Pancreas (tissue), 10 donors: ENCODE measurements around the gene IFNA13. TPM values are rescaled to one million over a fixed set of nuclear protein-coding genes. Genes with fewer than 3 reads are reported as not detected.

Experiments
- ATAC-seq, 4 donors: fragments of 200-7000 bp; cut with Tn5 transposase; one replicate each; pipeline versions ENCODE4 v1.8.0 to v1.9.1; 2020; ENCODE audit warnings: mild to moderate bottlenecking in 4 of 4, moderate library complexity in 4 of 4
- DNase-seq, 6 donors: peaks; one replicate each; pipeline ENCODE4 v3.0.0-alpha.2; 2020
- FAIRE-seq: peaks from 2 replicates; lab custom pipeline; 2012; peaks lifted over from hg19 to GRCh38; lab: Jason Lieb, UNC
- H3K27ac ChIP-seq, 4 donors: fragments of 200-600 bp; sonication (generic); 1 replicate in 3 of 4; 2 replicates in 1 of 4; pipeline versions ENCODE4 v1.5.0 to v1.8.0; 2020
- H3K27me3 ChIP-seq, 4 donors: fragments of 200-600 bp; one replicate each; pipeline ENCODE4 v1.8.0; 2021
- H3K36me3 ChIP-seq, 3 donors: fragments of 200-600 bp; sonication (generic) in 1 of 3; one replicate each; pipeline versions ENCODE4 v1.5.0 to v1.8.0; 2020 to 2021
- H3K4me1 ChIP-seq, 3 donors: fragments of 200-600 bp; one replicate each; pipeline ENCODE4 v1.8.0; 2021
- H3K4me3 ChIP-seq, 4 donors: fragments of 200-600 bp; sonication (generic) in 2 of 4; one replicate each; pipeline versions ENCODE4 v1.5.0 to v1.8.0; 2020 to 2021
- H3K9me3 ChIP-seq, 4 donors: fragments of 200-600 bp; one replicate each; pipeline ENCODE4 v1.8.0; 2021
- WGBS, 2 donors: extraction: QIAGEN DNeasy Blood & Tissue Kit; methylation state at CpG; one replicate each; pipeline ENCODE4 v1.1.7; 2013; 5-methylcytosine and 5-hydroxymethylcytosine counted together
- intact Hi-C, 3 donors: fragments of 100-400 bp; cut with DNase I; formaldehyde crosslinking; loops; one replicate each; pipeline versions ENCODE4 v1.11.1 to v1.14.2; 2022
- polyA plus RNA-seq, 2 donors: library from polyadenylated mRNA; stranded (reverse); fragments of 200-250 nt; gene quantifications; one replicate each; pipeline ENCODE4 v1.2.3, GENCODE V29; 2013
- total RNA-seq, 6 donors: library from RNA; stranded (reverse); fragmentation: NEBNext Ultra II Directional in 4 of 6; extraction: Animal tissue kit (Norgen Biotek cat#: 25700) in 4 of 6; gene quantifications; one replicate each; pipeline versions ENCODE4 v1.2.1 to v1.2.4, GENCODE V29; 2021 to 2023
- TF ChIP-seq, protein P1 (sequence below), 4 donors: fragments of 200-600 bp; sonication (generic) in 3 of 4; IDR thresholded peaks; one replicate each; pipeline versions ENCODE4 v1.5.0 to v1.8.0; 2021; ENCODE audit warnings: antibody characterized with exemption in 4 of 4
- donor health status: healthy with polysubstance abuse.
- donor health status: DM: no; HTN: no; CAD: no; lungs with moderate emphysema.
- donor health status: DM: no; HTN: no; CAD: no.
- donor health status: control.
- donor health status: control.
- donor health status: Bipolar disorder and iron deficiency.
- donor health status: DM: yes; HTN: yes; CAD: no.
- donor health status: DM: no; HTN: no; CAD: no.
- donor health status: DM: no; HTN: no; CAD: no.
- donor health status: DM: yes; HTN: yes; CAD: no.

IFNA13 gene
- total and polyA plus RNA-seq, 8 donors, result 0.07 TPM; not detected in 7

DNA sequence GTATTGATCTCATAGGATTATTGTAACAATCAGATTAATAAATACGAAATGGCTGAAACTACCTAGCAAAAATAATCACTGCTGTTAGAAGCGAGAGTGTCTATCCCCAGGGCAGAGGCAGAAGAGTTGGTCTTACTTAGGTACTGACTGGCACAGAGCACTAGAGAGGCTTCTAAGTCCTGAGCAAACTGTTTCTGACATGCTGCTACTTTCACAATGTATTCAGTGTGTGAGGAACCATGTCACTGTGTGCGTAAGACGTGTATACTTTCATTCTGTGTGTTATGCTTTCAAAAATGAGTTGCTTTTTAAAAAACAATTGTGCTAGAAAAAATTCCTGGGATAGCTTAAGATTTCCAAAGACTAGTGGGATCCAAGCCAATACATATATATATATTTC is 27.1 kb downstream of the IFNA13 start:
- Histone ChIP-seq H3K9me3 (no peaks in the 10 kb centered on the region), H3K27me3 (no peaks in the 10 kb centered on the region), H3K4me3 (no peak overlapping the region), H3K27ac (no peak overlapping the region), H3K4me1 (peaks cover 0 to 3% (median 3%) of the 10 kb centered on the region in 3 donors), H3K36me3 (no peaks in the 10 kb centered on the region)
- WGBS, 2 donors, result 77 to 85% methylated on average over 4 of the region's 4 CpGs
- TF ChIP-seq, protein P1, sequence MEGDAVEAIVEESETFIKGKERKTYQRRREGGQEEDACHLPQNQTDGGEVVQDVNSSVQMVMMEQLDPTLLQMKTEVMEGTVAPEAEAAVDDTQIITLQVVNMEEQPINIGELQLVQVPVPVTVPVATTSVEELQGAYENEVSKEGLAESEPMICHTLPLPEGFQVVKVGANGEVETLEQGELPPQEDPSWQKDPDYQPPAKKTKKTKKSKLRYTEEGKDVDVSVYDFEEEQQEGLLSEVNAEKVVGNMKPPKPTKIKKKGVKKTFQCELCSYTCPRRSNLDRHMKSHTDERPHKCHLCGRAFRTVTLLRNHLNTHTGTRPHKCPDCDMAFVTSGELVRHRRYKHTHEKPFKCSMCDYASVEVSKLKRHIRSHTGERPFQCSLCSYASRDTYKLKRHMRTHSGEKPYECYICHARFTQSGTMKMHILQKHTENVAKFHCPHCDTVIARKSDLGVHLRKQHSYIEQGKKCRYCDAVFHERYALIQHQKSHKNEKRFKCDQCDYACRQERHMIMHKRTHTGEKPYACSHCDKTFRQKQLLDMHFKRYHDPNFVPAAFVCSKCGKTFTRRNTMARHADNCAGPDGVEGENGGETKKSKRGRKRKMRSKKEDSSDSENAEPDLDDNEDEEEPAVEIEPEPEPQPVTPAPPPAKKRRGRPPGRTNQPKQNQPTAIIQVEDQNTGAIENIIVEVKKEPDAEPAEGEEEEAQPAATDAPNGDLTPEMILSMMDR (IDR thresholded peaks at IDR 0.05), result no peak
- FAIRE-seq, result no peak
- intact Hi-C loops, result no loop called here
- ATAC-seq, result no peak
- DNase-seq, result no peak

DNA sequence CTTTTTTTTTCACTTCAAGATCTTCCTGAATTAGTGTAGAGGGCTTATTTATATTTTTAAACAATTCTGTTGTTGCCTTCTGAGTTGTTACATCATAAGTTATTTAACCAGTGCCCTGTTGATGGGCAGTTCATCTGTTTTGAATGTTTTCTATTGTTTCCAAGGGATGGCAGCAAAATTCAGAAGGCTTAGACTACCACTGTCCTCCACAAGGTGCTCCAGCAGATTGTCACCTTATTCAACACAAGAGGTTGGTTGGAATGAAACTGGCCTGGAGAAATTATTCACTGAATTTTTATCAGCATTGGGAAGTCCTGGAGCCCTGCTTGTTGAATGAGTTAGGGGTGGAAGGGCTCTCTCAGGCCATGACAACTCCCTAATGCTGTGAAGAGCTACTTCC is 31.4 kb downstream of the IFNA13 start:
- DNase-seq (no peak), FAIRE-seq (no peak), ATAC-seq (no peak)
- no peak overlapping the region for H3K27ac ChIP-seq
- no peaks in the 10 kb centered on the region for H3K9me3 ChIP-seq
- TF ChIP-seq, protein P1 (IDR thresholded peaks at IDR 0.05), result no peak
- H3K27me3 ChIP-seq, result no peaks in the 10 kb centered on the region
- H3K4me3 ChIP-seq, result no peak overlapping the region
- intact Hi-C loops, result no loop called here
- H3K4me1 ChIP-seq, result peaks cover 10 to 30% (median 15%) of the 10 kb centered on the region in 3 donors
- no peaks in the 10 kb centered on the region for H3K36me3 ChIP-seq

DNA sequence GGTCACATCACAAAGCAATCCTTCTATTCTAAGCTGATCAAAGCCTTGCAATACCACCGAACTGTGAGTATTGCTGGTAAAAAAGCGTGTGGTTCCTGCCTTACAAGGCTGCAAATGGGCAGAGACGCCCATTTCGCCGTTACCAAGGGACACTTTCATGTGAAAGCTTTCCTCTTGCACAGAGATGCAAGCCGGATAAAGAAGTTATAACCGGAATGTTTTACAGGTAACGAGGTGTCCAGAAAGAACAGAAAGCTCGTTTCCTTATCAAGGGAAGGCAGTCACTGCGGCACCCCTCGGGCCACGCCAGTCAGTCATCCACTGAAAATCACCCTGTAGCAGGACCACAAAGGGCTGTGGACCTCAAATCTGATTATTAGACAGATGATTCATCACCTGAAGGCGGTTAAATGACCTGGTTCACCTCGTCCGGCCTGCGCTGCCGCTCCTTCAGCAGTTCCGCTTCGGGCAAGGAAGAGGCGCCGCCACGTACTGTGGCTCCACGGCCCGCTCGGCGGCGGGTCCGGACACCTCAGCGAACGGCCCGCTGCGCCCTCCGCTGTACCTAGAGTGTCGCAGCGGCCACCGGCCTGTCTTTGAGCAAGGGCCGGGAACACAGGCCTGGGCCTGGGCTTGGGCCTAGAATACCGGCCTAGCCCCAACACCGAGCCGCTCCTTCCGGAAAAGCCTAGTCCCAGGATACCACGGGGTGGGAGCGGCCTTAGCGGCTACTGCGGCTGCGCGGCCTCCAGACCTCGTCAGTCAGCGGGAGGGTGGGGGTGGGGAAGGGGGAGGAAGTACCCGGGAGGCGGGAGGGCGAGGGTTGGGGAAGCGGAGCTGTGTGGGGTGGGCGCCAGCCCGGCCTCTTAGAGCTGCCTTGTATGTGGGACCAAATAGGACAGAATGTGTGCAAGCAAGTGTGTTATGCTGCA is 32.9 kb downstream of the IFNA13 start, which contains the start of gene KLHL9:
TSS of gene KLHL9 (minus strand) at position 704 of the 932 bp plus-strand sequence. CDS start at position 159, 545 bp downstream.
- Histone ChIP-seq H3K4me1 (peaks cover 15 to 44% (median 23%) of the 10 kb centered on the region in 3 donors), H3K4me3 (peak within 1 kb of the TSS; percentile 71 to 89 (median 81)), H3K9me3 (no peaks in the 10 kb centered on the region), H3K36me3 (no peaks in the 10 kb centered on the region), H3K27ac (peak within 1 kb of the TSS; percentile 66 to 96 (median 92)), H3K27me3 (no peaks in the 10 kb centered on the region)
- peak; percentile 92 to 98 (median 94) for DNase-seq
- TF ChIP-seq, protein P1 (IDR thresholded peaks at IDR 0.05), result no peak
- ATAC-seq, result peak; percentile 99 to 100 (median 100)
- WGBS, 2 donors, result 0 to 1% methylated on average over 55 of the region's 55 CpGs
- intact Hi-C loops, result no loop called here
- no peak for FAIRE-seq

DNA sequence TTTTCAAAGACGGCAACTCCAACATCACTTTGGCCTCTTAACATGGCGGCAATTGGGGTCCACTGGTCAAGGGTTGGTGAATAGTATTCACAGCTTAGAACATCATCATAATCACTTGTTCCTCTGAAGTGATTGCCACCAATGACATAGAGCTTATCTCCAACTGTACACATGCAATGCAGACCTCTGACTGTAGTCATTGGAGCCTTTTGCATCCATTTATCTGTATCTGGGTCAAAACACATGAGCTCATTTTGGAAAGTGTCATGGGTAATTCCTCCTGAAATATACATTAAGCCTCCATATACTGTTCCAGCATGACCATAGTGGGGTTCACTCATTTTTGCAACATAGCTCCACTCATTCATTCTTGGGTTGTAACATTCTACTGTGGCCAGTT is 34.6 kb downstream of the IFNA13 start:
- no peaks in the 10 kb centered on the region for H3K9me3 ChIP-seq
- no peak for FAIRE-seq
- H3K27ac ChIP-seq, result no peak overlapping the region
- WGBS, 2 donors, result 93 to 98% methylated on average over 2 of the region's 2 CpGs
- intact Hi-C loops, result no loop called here
- DNase-seq, result no peak
- H3K4me1 ChIP-seq, result peaks cover 15 to 49% (median 36%) of the 10 kb centered on the region in 3 donors
- no peak overlapping the region for H3K4me3 ChIP-seq
- H3K27me3 ChIP-seq, result no peaks in the 10 kb centered on the region
- no peaks in the 10 kb centered on the region for H3K36me3 ChIP-seq
- TF ChIP-seq, protein P1 (IDR thresholded peaks at IDR 0.05), result no peak
- no peak for ATAC-seq
